IMR-90 (cell line): Measurements from ENCODE around the gene PTPRN2. TPM values are rescaled to one million over a fixed set of nuclear protein-coding genes. Genes with fewer than 3 reads are reported as not detected.

ENCODE experiments used
- ATAC-seq: fragments of 200-7000 bp; cut with Tn5 transposase; 2 replicates; pipeline ENCODE4 v1.9.1; 2020; ENCODE audit warnings: low read depth, mild to moderate bottlenecking, moderate library complexity
- BruUV-seq: library from RNA; stranded (reverse); fragments of 400-500 nt; replicated peaks from 2 replicates; lab custom pipeline; 2021; lab: Mats Ljungman, UMichigan
- CTCF ChIA-PET: fragments of 300-600 bp; formaldehyde crosslinking; extraction: SDS; loops from one replicate; lab custom pipeline; 2021; ENCODE audit warnings: antibody characterized with exemption; lab: Yijun Ruan, JAX
- POLR2A ChIA-PET: fragments of 300-600 bp; sonication (Branson Sonifier 250); formaldehyde crosslinking; loops from one replicate; lab custom pipeline; 2022; ENCODE audit warnings: antibody characterized with exemption; ENCODE audit not compliant: unreplicated experiment; lab: Charles Lee
- DNase-seq: peaks from one replicate; pipeline ENCODE4 v3.0.0; 2013
- H2AFZ ChIP-seq: replicated peaks from 2 replicates; pipeline ENCODE3; 2013; ENCODE audit warnings: low read length, mild to moderate bottlenecking; ENCODE audit not compliant: poor library complexity
- H2AK5ac ChIP-seq: 2 replicates; pipeline ENCODE4 v1.6.1; 2013; ENCODE audit warnings: low read depth, low read length, inconsistent platforms
- H2AK9ac ChIP-seq: replicated peaks from 2 replicates; pipeline ENCODE3; 2013; ENCODE audit warnings: mild to moderate bottlenecking, low read depth, low read length, moderate library complexity; ENCODE audit not compliant: poor library complexity
- H2BK120ac ChIP-seq: 2 replicates; pipeline ENCODE4 v1.6.1; 2013; ENCODE audit warnings: low read depth, low read length, inconsistent platforms
- H2BK15ac ChIP-seq: 3 replicates; pipeline ENCODE4 v1.6.1; 2013; ENCODE audit warnings: low read depth, low read length, inconsistent platforms
- H2BK20ac ChIP-seq: 2 replicates; pipeline ENCODE4 v1.6.1; 2013; ENCODE audit warnings: low read depth, mild to moderate bottlenecking, inconsistent platforms, low read length, moderate library complexity
- H2BK5ac ChIP-seq: 2 replicates; pipeline ENCODE4 v1.6.1; 2013; ENCODE audit warnings: mild to moderate bottlenecking, low read depth, low read length, inconsistent platforms; ENCODE audit not compliant: poor library complexity, severe bottlenecking
- H3K14ac ChIP-seq: replicated peaks from 2 replicates; pipeline ENCODE4 v1.6.1; 2013; ENCODE audit warnings: low read depth, low read length, inconsistent platforms
- H3K18ac ChIP-seq: 2 replicates; pipeline ENCODE4 v1.6.1; 2013; ENCODE audit warnings: low read depth, low read length, control low read depth
- H3K23ac ChIP-seq: 2 replicates; pipeline ENCODE4 v1.6.1; 2013; ENCODE audit warnings: low read depth, low read length, inconsistent platforms
- H3K27ac ChIP-seq: 2 replicates; pipeline ENCODE4 v1.5.1; 2013; ENCODE audit warnings: mild to moderate bottlenecking, control low read depth, low read length; ENCODE audit not compliant: insufficient read depth
- H3K27me3 ChIP-seq: 2 replicates; pipeline ENCODE4 v1.6.1; 2013; ENCODE audit warnings: low read length; ENCODE audit not compliant: control insufficient read depth, insufficient read depth
- H3K36me3 ChIP-seq: 2 replicates; pipeline ENCODE4 v1.6.1; 2013; ENCODE audit warnings: low read length, mixed read lengths; ENCODE audit not compliant: control insufficient read depth, insufficient read depth
- H3K4ac ChIP-seq: 2 replicates; pipeline ENCODE4 v1.6.1; 2013; ENCODE audit warnings: low read depth, low read length, inconsistent platforms
- H3K4me1 ChIP-seq: 2 replicates; pipeline ENCODE4 v1.6.1; 2013; ENCODE audit warnings: low read length, mixed read lengths; ENCODE audit not compliant: control insufficient read depth, insufficient read depth
- H3K4me2 ChIP-seq: 2 replicates; pipeline ENCODE4 v1.6.1; 2013; ENCODE audit warnings: low read depth, mild to moderate bottlenecking, control low read depth, low read length, moderate library complexity
- H3K4me3 ChIP-seq: 2 replicates; pipeline ENCODE4 v1.5.1; 2013; ENCODE audit warnings: low read depth, mild to moderate bottlenecking, control low read depth, low read length, moderate library complexity; ENCODE audit not compliant: insufficient read depth
- H3K56ac ChIP-seq: 2 replicates; pipeline ENCODE4 v1.6.1; 2013; ENCODE audit warnings: low read length, inconsistent platforms; ENCODE audit not compliant: insufficient read depth; ENCODE audit errors: extremely low read depth
- H3K79me1 ChIP-seq, 2 experiments: 2 replicates each; pipeline ENCODE4 v1.6.1; 2013; ENCODE audit warnings: low read length in 2 of 2, inconsistent platforms in 1 of 2, low read depth in 1 of 2
- H3K9ac ChIP-seq: 2 replicates; pipeline ENCODE4 v1.6.1; 2013; ENCODE audit warnings: low read depth, low read length, control low read depth
- H3K9me1 ChIP-seq: 2 replicates; pipeline ENCODE4 v1.6.1; 2013; ENCODE audit warnings: low read length, inconsistent platforms; ENCODE audit not compliant: insufficient read depth
- H3K9me3 ChIP-seq: 2 replicates; pipeline ENCODE4 v1.6.1; 2013; ENCODE audit warnings: low read length; ENCODE audit not compliant: control insufficient read depth, insufficient read depth
- H4K20me1 ChIP-seq: 2 replicates; pipeline ENCODE4 v1.6.1; 2013; ENCODE audit warnings: low read length, inconsistent platforms; ENCODE audit not compliant: insufficient read depth
- H4K5ac ChIP-seq: 2 replicates; pipeline ENCODE4 v1.6.1; 2013; ENCODE audit warnings: mild to moderate bottlenecking, low read depth, low read length, control low read depth
- H4K8ac ChIP-seq, 2 experiments: 2 replicates each; pipeline ENCODE4 v1.6.1; 2013; ENCODE audit warnings: low read depth in 2 of 2, low read length in 2 of 2, control low read depth in 1 of 2, inconsistent platforms in 1 of 2
- H4K91ac ChIP-seq: 2 replicates; pipeline ENCODE4 v1.6.1; 2013; ENCODE audit warnings: low read depth, low read length, inconsistent platforms; ENCODE audit not compliant: insufficient read depth
- BHLHE40 ChIP-seq: fragments of 150-350 bp; IDR thresholded peaks from 2 replicates; pipeline ENCODE4 v1.6.1; 2016; ENCODE audit warnings: mild to moderate bottlenecking, low read depth, low read length
- CEBPB ChIP-seq: IDR thresholded peaks from 2 replicates; pipeline ENCODE4 v1.6.1; 2012; ENCODE audit warnings: low read depth, low read length, improper control_type of control experiment
- CHD1 ChIP-seq: IDR thresholded peaks from 2 replicates; pipeline ENCODE4 v1.6.1; 2012; ENCODE audit warnings: low read depth, low read length, improper control_type of control experiment
- CTCF ChIP-seq: conservative IDR thresholded peaks from 2 replicates; pipeline ENCODE4 v1.5.1; 2012; ENCODE audit warnings: mild to moderate bottlenecking, low read depth, low read length, improper control_type of control experiment
- ELK1 ChIP-seq: fragments of 150-350 bp; IDR thresholded peaks from 2 replicates; pipeline ENCODE4 v1.6.1; 2016; ENCODE audit warnings: low read depth, mild to moderate bottlenecking, low read length, moderate library complexity, borderline replicate concordance
- FOS ChIP-seq: fragments of 150-350 bp; IDR thresholded peaks from 2 replicates; pipeline ENCODE4 v1.6.1; 2016; ENCODE audit warnings: low read depth, low read length
- MAFK ChIP-seq: IDR thresholded peaks from 2 replicates; pipeline ENCODE4 v1.6.1; 2012; ENCODE audit warnings: low read depth, low read length, improper control_type of control experiment
- MAZ ChIP-seq: IDR thresholded peaks from 2 replicates; pipeline ENCODE4 v1.6.1; 2012; ENCODE audit warnings: low read depth, mild to moderate bottlenecking, low read length, improper control_type of control experiment, moderate library complexity, borderline replicate concordance
- MXI1 ChIP-seq: IDR thresholded peaks from 2 replicates; pipeline ENCODE4 v1.6.1; 2012; ENCODE audit warnings: low read depth, mild to moderate bottlenecking, low read length, moderate library complexity, borderline replicate concordance
- NFE2L2 ChIP-seq: fragments of 150-350 bp; IDR thresholded peaks from 2 replicates; pipeline ENCODE4 v1.6.1; 2016; ENCODE audit warnings: low read depth, mild to moderate bottlenecking, low read length
- POLR2A ChIP-seq: IDR thresholded peaks from 2 replicates; pipeline ENCODE4 v1.6.1; 2012; ENCODE audit warnings: mild to moderate bottlenecking, low read depth, low read length
- RAD21 ChIP-seq: IDR thresholded peaks from 2 replicates; pipeline ENCODE4 v1.6.1; 2012; ENCODE audit warnings: low read length, improper control_type of control experiment
- RCOR1 ChIP-seq: IDR thresholded peaks from 2 replicates; pipeline ENCODE4 v1.6.1; 2012; ENCODE audit warnings: mild to moderate bottlenecking, low read length, improper control_type of control experiment; ENCODE audit not compliant: insufficient replicate concordance
- RFX5 ChIP-seq: IDR thresholded peaks from 2 replicates; pipeline ENCODE4 v1.8.0; 2012; ENCODE audit warnings: low read depth, mild to moderate bottlenecking, low read length, moderate library complexity
- SMC3 ChIP-seq: fragments of 150-350 bp; IDR thresholded peaks from 2 replicates; pipeline ENCODE4 v1.6.1; 2016; ENCODE audit warnings: low read depth, mild to moderate bottlenecking, antibody characterized with exemption, low read length, moderate library complexity
- USF2 ChIP-seq: fragments of 150-350 bp; IDR thresholded peaks from 2 replicates; pipeline ENCODE4 v1.6.1; 2017; ENCODE audit warnings: mild to moderate bottlenecking, antibody characterized with exemption, low read length, low read depth
- WGBS, 2 experiments: methylation state at CpG; one replicate each; pipeline versions ENCODE4 v1.1.5 to v1.1.7; 2013; ENCODE audit warnings: missing lambda C conversion rate in 2 of 2; ENCODE audit not compliant: insufficient read length in 1 of 2; ENCODE audit errors: extremely low coverage in 2 of 2; 5-methylcytosine and 5-hydroxymethylcytosine counted together
- dilution Hi-C: fragments of 300-500 bp; cut with HindIII; formaldehyde crosslinking; loops from one replicate; pipeline ENCODE4 v1.14.3; 2018; ENCODE audit warnings: low sequenced_read_pairs; ENCODE audit not compliant: unreplicated experiment
- in situ Hi-C: fragments of 300-500 bp; cut with MboI; formaldehyde crosslinking; loops from 3 replicates; pipeline ENCODE4 v1.14.3; 2019; ENCODE audit warnings: low sequenced_read_pairs, inconsistent platforms, mixed read lengths
- intact Hi-C: fragments of 100-400 bp; cut with micrococcal nuclease; formaldehyde crosslinking; loops from 2 replicates; pipeline ENCODE4 v1.10.0; 2022
- polyA plus RNA-seq, 3 experiments: library from polyadenylated mRNA; depleted of rRNA; stranded (reverse); fragments of >200 nt; gene quantifications; 2 replicates each; pipeline ENCODE4 v1.2.3, GENCODE V29; 2012; ENCODE audit warnings: low replicate concordance in 1 of 3
- total RNA-seq: library from RNA; depleted of rRNA; stranded (reverse); fragments of >200 nt; gene quantifications from 2 replicates; pipeline ENCODE4 v1.2.3, GENCODE V29; 2012

Gene PTPRN2
- total and polyA plus RNA-seq, 2 of the 4 experiments (the other 2 are of a cell fraction) = 0.03 TPM; not detected in 1

GRCh38 chr7:158267742-158268435 is 319.7 kb downstream of the PTPRN2 start:
- no peak overlapping the region for H3K4me2 ChIP-seq
- no peak for ATAC-seq
- dilution Hi-C loops (no loop called here), intact Hi-C loops (no loop called here), in situ Hi-C loops (no loop called here)
- H3K23ac ChIP-seq = no peak overlapping the region
- H3K4me3 ChIP-seq = no peak overlapping the region
- WGBS, 2 experiments = 90% methylated on average over 4 of the region's 29 CpGs; no CpG with 5 or more reads in 1 of the 2 experiments
- H4K5ac ChIP-seq = no peak overlapping the region
- no peak overlapping the region for H4K91ac ChIP-seq
- H3K56ac ChIP-seq = no peak overlapping the region
- no peak overlapping the region for H3K27ac ChIP-seq
- TF ChIP-seq RCOR1 (no peak), RFX5 (no peak), NFE2L2 (no peak), MAZ (no peak), BHLHE40 (no peak), ELK1 (no peak), USF2 (no peak), MAFK (no peak), CTCF (no peak), CHD1 (no peak), SMC3 (no peak), FOS (no peak), RAD21 (no peak), POLR2A (no peak), CEBPB (no peak), MXI1 (no peak)
- H3K27me3 ChIP-seq = no peaks in the 10 kb centered on the region
- BruUV-seq = no TSS peak
- no peak overlapping the region for H2BK5ac ChIP-seq
- no peak overlapping the region for H2BK15ac ChIP-seq
- H3K79me1 ChIP-seq = no peaks in the 10 kb centered on the region
- H3K9me3 ChIP-seq = peaks cover 72% of the 10 kb centered on the region
- H3K36me3 ChIP-seq = no peaks in the 10 kb centered on the region
- no peak overlapping the region for H2AK5ac ChIP-seq
- no peak overlapping the region for H2BK20ac ChIP-seq
- H2AFZ ChIP-seq = no peak overlapping the region
- H4K20me1 ChIP-seq = no peaks in the 10 kb centered on the region
- POLR2A ChIA-PET = no interaction called here
- H3K4me1 ChIP-seq = no peaks in the 10 kb centered on the region
- CTCF ChIA-PET = no interaction called here
- no peak overlapping the region for H3K9ac ChIP-seq
- no peak overlapping the region for H2BK120ac ChIP-seq
- H3K18ac ChIP-seq = no peak overlapping the region
- no peaks in the 10 kb centered on the region for H3K9me1 ChIP-seq
- DNase-seq = no peak
- H3K4ac ChIP-seq = no peak overlapping the region
- H3K14ac ChIP-seq = no peak overlapping the region
- H2AK9ac ChIP-seq = no peak overlapping the region
- no peak overlapping the region for H4K8ac ChIP-seq
